Measurements from ENCODE around the gene TRDN. TPM values are rescaled to one million over a fixed set of nuclear protein-coding genes. Genes with fewer than 3 reads are reported as not detected.

TRDN gene
- total RNA-seq, 1 experiment from 2014 or later: 10.4 TPM

DNA sequence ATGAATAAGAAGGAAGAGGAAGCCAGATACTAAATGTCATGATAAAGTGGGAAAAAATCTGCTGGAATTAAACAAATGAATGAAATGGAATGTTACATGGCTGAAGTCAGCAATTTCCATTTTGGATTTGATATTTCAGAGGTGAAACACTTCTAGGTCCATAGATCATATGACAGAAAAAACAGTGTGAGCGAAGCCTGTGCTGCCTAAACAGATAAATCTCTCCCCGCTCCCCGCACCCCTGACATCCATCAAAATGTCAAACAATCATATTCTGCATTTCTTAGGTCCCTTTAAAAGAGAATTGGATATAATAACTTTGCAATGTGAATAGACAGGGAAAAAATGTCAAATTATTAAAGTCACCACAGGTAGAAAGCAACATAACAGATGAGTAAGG is 26.0 kb upstream of the TRDN start:
- H3K36me3 Mint-ChIP-seq (ENCODE audit: insufficient read depth in 1 of 3, low read depth in 3 of 3): peaks cover 0 to 9% (median 0%) of the 10 kb centered on the region in 3 experiments; a peak in 2 of 7 replicates
- no peak overlapping the region for H3K27ac Mint-ChIP-seq
- TF ChIP-seq, protein P1, sequence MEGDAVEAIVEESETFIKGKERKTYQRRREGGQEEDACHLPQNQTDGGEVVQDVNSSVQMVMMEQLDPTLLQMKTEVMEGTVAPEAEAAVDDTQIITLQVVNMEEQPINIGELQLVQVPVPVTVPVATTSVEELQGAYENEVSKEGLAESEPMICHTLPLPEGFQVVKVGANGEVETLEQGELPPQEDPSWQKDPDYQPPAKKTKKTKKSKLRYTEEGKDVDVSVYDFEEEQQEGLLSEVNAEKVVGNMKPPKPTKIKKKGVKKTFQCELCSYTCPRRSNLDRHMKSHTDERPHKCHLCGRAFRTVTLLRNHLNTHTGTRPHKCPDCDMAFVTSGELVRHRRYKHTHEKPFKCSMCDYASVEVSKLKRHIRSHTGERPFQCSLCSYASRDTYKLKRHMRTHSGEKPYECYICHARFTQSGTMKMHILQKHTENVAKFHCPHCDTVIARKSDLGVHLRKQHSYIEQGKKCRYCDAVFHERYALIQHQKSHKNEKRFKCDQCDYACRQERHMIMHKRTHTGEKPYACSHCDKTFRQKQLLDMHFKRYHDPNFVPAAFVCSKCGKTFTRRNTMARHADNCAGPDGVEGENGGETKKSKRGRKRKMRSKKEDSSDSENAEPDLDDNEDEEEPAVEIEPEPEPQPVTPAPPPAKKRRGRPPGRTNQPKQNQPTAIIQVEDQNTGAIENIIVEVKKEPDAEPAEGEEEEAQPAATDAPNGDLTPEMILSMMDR (conservative IDR thresholded peaks at IDR 0.05): no peak
- H3K23me2 ChIP-seq (ENCODE audit: insufficient read length, low read depth, low read length, poor library complexity, severe bottlenecking): no peaks in the 10 kb centered on the region
- H3K23ac ChIP-seq (ENCODE audit: insufficient read length, low read depth, low read length): no peak overlapping the region
- H3K4me1 ChIP-seq (ENCODE audit: insufficient read depth, low read length): no peaks in the 10 kb centered on the region
- no peak overlapping the region for H2BK120ac ChIP-seq (ENCODE audit: low read depth, low read length, poor library complexity, severe bottlenecking)
- H3K27ac ChIP-seq (ENCODE audit: insufficient read length, low read depth, low read length): no peak overlapping the region
- no CpG with 5 or more reads among the region's 3 CpGs for WGBS (ENCODE audit: extremely low coverage, insufficient read length, low lambda C conversion rate)
- H2AK5ac ChIP-seq (ENCODE audit: insufficient read length, low read length): no peak overlapping the region
- no peak overlapping the region for H2AFZ ChIP-seq (ENCODE audit: low read length)
- H3K27me3 ChIP-seq (ENCODE audit: insufficient read depth, low read length): no peaks in the 10 kb centered on the region
- no peaks in the 10 kb centered on the region for H3K79me2 ChIP-seq (ENCODE audit: insufficient read depth, low read length)
- no peak overlapping the region for H2BK20ac ChIP-seq (ENCODE audit: low read depth, low read length, poor library complexity, severe bottlenecking)
- no peaks in the 10 kb centered on the region for H3K9me3 ChIP-seq (ENCODE audit: control insufficient read depth, low read depth, low read length)
- H3T11ph ChIP-seq (ENCODE audit: low read length): no peak overlapping the region
- H4K20me1 ChIP-seq (ENCODE audit: control insufficient read depth, insufficient read depth, insufficient read length): no peaks in the 10 kb centered on the region
- H3K56ac ChIP-seq (ENCODE audit: insufficient read length, low read depth, low read length): no peak overlapping the region
- no peak overlapping the region for H4K91ac ChIP-seq (ENCODE audit: insufficient read length, low read depth, low read length)
- no peak overlapping the region for H3K4ac ChIP-seq (ENCODE audit: low read depth, low read length)
- H3K18ac ChIP-seq (ENCODE audit: insufficient read length, low read depth, low read length): no peak overlapping the region
- no peaks in the 10 kb centered on the region for H3K27me3 Mint-ChIP-seq (ENCODE audit: low read depth)
- no peaks in the 10 kb centered on the region for H3K79me1 ChIP-seq (ENCODE audit: insufficient read depth, low read depth, low read length, poor library complexity, severe bottlenecking)
- no peak overlapping the region for H2BK5ac ChIP-seq (ENCODE audit: insufficient read length, low read length)
- no peak overlapping the region for H4K5ac ChIP-seq (ENCODE audit: insufficient read length, low read depth, low read length)
- no peak overlapping the region for H3K4me2 ChIP-seq (ENCODE audit: insufficient read depth, insufficient read length, low read length)
- no peak overlapping the region for H3K9ac ChIP-seq (ENCODE audit: extremely low read depth, insufficient read length, low read length)
- H3K9me3 Mint-ChIP-seq: no peaks in the 10 kb centered on the region; a peak in 1 of 5 replicates
- no peak for DNase-seq
- no peak overlapping the region for H4K8ac ChIP-seq (replicated peaks; ENCODE audit: insufficient read length, low read depth, low read length)
- H2BK12ac ChIP-seq (ENCODE audit: insufficient read length, low read depth, low read length): no peak overlapping the region
- no peak overlapping the region for H3K14ac ChIP-seq (ENCODE audit: insufficient read depth, low read length)
- no peak overlapping the region for H3K4me3 Mint-ChIP-seq
- H3K4me1 Mint-ChIP-seq: peaks cover 10 to 13% of the 10 kb centered on the region in 2 experiments
- no peak overlapping the region for H2BK15ac ChIP-seq (ENCODE audit: low read depth, low read length)
